Measurements from ENCODE around the gene PTGDR. TPM values are rescaled to one million over a fixed set of nuclear protein-coding genes. Genes with fewer than 3 reads are reported as not detected.

Gene PTGDR
- total RNA-seq, 4 donors from 2014 or later: 2.7 to 7.4 (median 6.4) TPM

GRCh38 chr14:52240623-52241022, 26.9 kb upstream of the PTGDR start:
- TF ChIP-seq, protein P1, sequence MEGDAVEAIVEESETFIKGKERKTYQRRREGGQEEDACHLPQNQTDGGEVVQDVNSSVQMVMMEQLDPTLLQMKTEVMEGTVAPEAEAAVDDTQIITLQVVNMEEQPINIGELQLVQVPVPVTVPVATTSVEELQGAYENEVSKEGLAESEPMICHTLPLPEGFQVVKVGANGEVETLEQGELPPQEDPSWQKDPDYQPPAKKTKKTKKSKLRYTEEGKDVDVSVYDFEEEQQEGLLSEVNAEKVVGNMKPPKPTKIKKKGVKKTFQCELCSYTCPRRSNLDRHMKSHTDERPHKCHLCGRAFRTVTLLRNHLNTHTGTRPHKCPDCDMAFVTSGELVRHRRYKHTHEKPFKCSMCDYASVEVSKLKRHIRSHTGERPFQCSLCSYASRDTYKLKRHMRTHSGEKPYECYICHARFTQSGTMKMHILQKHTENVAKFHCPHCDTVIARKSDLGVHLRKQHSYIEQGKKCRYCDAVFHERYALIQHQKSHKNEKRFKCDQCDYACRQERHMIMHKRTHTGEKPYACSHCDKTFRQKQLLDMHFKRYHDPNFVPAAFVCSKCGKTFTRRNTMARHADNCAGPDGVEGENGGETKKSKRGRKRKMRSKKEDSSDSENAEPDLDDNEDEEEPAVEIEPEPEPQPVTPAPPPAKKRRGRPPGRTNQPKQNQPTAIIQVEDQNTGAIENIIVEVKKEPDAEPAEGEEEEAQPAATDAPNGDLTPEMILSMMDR (IDR thresholded peaks at IDR 0.05): no peak
- TF ChIP-seq EP300 (IDR thresholded peaks at IDR 0.05) (no peak), POLR2A (IDR thresholded peaks at IDR 0.05) (no peak)
- Histone ChIP-seq H3K36me3 (no peaks in the 10 kb centered on the region), H3K27ac (no peak overlapping the region), H3K4me3 (no peak overlapping the region), H3K4me1 (no peaks in the 10 kb centered on the region), H3K27me3 (no peaks in the 10 kb centered on the region), H3K9me3 (no peaks in the 10 kb centered on the region)
- WGBS, 2 donors: 60 to 65% methylated on average over 5 of the region's 5 CpGs
- DNase-seq (ENCODE audit: low spot score in 2 of 2): no peak

- Histone ChIP-seq H3K4me1 (no peaks in the 10 kb centered on the region), H3K9me3 (no peaks in the 10 kb centered on the region), H3K4me3 (no peak overlapping the region), H3K36me3 (no peaks in the 10 kb centered on the region), H3K27ac (no peak overlapping the region), H3K27me3 (no peaks in the 10 kb centered on the region)
- DNase-seq (ENCODE audit: low spot score in 2 of 2): no peak
- TF ChIP-seq EP300 (IDR thresholded peaks at IDR 0.05) (no peak), POLR2A (IDR thresholded peaks at IDR 0.05) (no peak)
- TF ChIP-seq, protein P1 (IDR thresholded peaks at IDR 0.05): no peak
- WGBS, 2 donors: 32 to 33% methylated on average over 5 of the region's 5 CpGs
Measured at GRCh38 chr14:52241087-52241793, 26.3 kb upstream of the PTGDR start.

- TF ChIP-seq, protein P1 (IDR thresholded peaks at IDR 0.05): no peak
- TF ChIP-seq EP300 (IDR thresholded peaks at IDR 0.05) (no peak), POLR2A (IDR thresholded peaks at IDR 0.05) (no peak)
- H3K9me3 ChIP-seq: no peaks in the 10 kb centered on the region
- H3K27me3 ChIP-seq: no peaks in the 10 kb centered on the region
- H3K4me1 ChIP-seq: no peaks in the 10 kb centered on the region
- H3K4me3 ChIP-seq: no peak overlapping the region
- no peak overlapping the region for H3K27ac ChIP-seq
- DNase-seq (ENCODE audit: low spot score in 2 of 2): no peak
- no peaks in the 10 kb centered on the region for H3K36me3 ChIP-seq
- WGBS, 2 donors: 87 to 88% methylated on average over 2 of the region's 2 CpGs
Measured at GRCh38 chr14:52244328-52244727, 23.2 kb upstream of the PTGDR start.

DNA sequence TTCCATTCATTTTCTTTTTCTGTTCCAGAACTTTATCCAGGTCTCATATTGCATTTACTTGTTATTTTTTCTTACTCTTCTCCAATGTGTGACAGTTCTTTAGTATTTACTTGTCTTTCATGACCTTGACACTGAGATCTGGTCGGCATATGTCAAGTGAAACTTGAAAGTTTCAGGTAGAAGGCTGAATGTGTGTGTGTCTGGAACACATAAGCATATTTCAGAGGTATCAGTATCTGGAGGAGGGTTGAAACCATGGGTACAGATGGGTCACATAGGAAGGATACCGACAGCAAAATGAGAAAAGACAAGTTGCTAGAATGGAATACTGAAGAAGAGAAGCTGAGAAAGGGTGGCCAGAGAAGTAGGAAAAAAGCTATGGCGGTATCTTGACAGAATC, 22.5 kb upstream of the PTGDR start:
- H3K27ac ChIP-seq: no peak overlapping the region
- H3K9me3 ChIP-seq: no peaks in the 10 kb centered on the region
- DNase-seq (ENCODE audit: low spot score in 2 of 2): no peak
- no peaks in the 10 kb centered on the region for H3K4me1 ChIP-seq
- H3K36me3 ChIP-seq: no peaks in the 10 kb centered on the region
- 93 to 95% methylated on average over 3 of the region's 3 CpGs for WGBS, 2 donors
- no peak for TF ChIP-seq POLR2A (IDR thresholded peaks at IDR 0.05)
- TF ChIP-seq, protein P1 (IDR thresholded peaks at IDR 0.05): no peak
- TF ChIP-seq EP300 (IDR thresholded peaks at IDR 0.05): no peak
- no peaks in the 10 kb centered on the region for H3K27me3 ChIP-seq
- H3K4me3 ChIP-seq: no peak overlapping the region

GRCh38 chr14:52248057-52248456, 19.4 kb upstream of the PTGDR start:
- no peak for TF ChIP-seq POLR2A (IDR thresholded peaks at IDR 0.05)
- TF ChIP-seq, protein P1 (IDR thresholded peaks at IDR 0.05): no peak
- TF ChIP-seq EP300 (IDR thresholded peaks at IDR 0.05): no peak
- H3K4me1 ChIP-seq: peaks cover 0 to 2% (median 0%) of the 10 kb centered on the region in 4 donors
- H3K9me3 ChIP-seq: no peaks in the 10 kb centered on the region
- 72 to 77% methylated on average over 2 of the region's 2 CpGs for WGBS, 2 donors
- no peaks in the 10 kb centered on the region for H3K36me3 ChIP-seq
- H3K4me3 ChIP-seq: no peak overlapping the region
- no peak for DNase-seq (ENCODE audit: low spot score in 2 of 2)
- no peak overlapping the region for H3K27ac ChIP-seq
- no peaks in the 10 kb centered on the region for H3K27me3 ChIP-seq
